GM23338 (cell line): ENCODE measurements around the gene TAOK3. TPM values are rescaled to one million over a fixed set of nuclear protein-coding genes. Genes with fewer than 3 reads are reported as not detected.
"Not testable (repeated sequence)": the region's sequence is repeated elsewhere in the genome, so short reads cannot be mapped to it uniquely, and the experiment has no call there.

ENCODE experiments used
- ATAC-seq: fragments of 200-7000 bp; cut with Tn5 transposase; 3 replicates; pipeline ENCODE4 v1.9.1; 2020
- DNase-seq: peaks from one replicate; pipeline ENCODE4 v3.0.0-alpha.2; 2015; ENCODE audit warnings: low spot score
- H2AFZ ChIP-seq: fragments of 200-600 bp; sonication (generic); 2 replicates; pipeline ENCODE4 v1.8.0; 2016; ENCODE audit warnings: antibody characterized with exemption, mild to moderate bottlenecking, moderate library complexity
- H3F3A ChIP-seq: fragments of 200-600 bp; sonication (generic); replicated peaks from 2 replicates; pipeline ENCODE4 v1.8.0; 2017; ENCODE audit warnings: antibody characterized with exemption, mixed run types, low read depth
- H3K27ac ChIP-seq: fragments of 200-600 bp; sonication (generic); 2 replicates; pipeline ENCODE4 v1.6.1; 2016; ENCODE audit warnings: low read depth
- H3K27me3 ChIP-seq: fragments of 200-600 bp; sonication (generic); 2 replicates; pipeline ENCODE4 v1.8.0; 2016; ENCODE audit warnings: mild to moderate bottlenecking, mixed run types, moderate library complexity; ENCODE audit not compliant: insufficient read depth
- H3K36me3 ChIP-seq: fragments of 200-600 bp; sonication (generic); 2 replicates; pipeline ENCODE4 v1.8.0; 2016; ENCODE audit warnings: mild to moderate bottlenecking; ENCODE audit not compliant: insufficient read depth
- H3K4me1 ChIP-seq: fragments of 200-600 bp; sonication (generic); 2 replicates; pipeline ENCODE4 v1.8.0; 2016; ENCODE audit warnings: mild to moderate bottlenecking, moderate library complexity; ENCODE audit not compliant: insufficient read depth
- H3K4me2 ChIP-seq: fragments of 200-600 bp; sonication (generic); 2 replicates; pipeline ENCODE4 v1.7.1; 2017; ENCODE audit warnings: mixed run types
- H3K4me3 ChIP-seq: fragments of 200-600 bp; sonication (generic); 2 replicates; pipeline ENCODE4 v1.6.1; 2016; ENCODE audit warnings: mixed run types
- H3K79me2 ChIP-seq: fragments of 200-600 bp; sonication (generic); replicated peaks from 2 replicates; pipeline ENCODE4 v1.8.0; 2017; ENCODE audit warnings: mild to moderate bottlenecking; ENCODE audit not compliant: insufficient read depth
- H3K9me2 ChIP-seq: fragments of 200-600 bp; sonication (generic); 2 replicates; pipeline ENCODE4 v1.8.0; 2017; ENCODE audit not compliant: insufficient read depth
- H4K20me1 ChIP-seq: fragments of 200-600 bp; sonication (generic); replicated peaks from 2 replicates; pipeline ENCODE4 v1.8.0; 2017; ENCODE audit warnings: mild to moderate bottlenecking; ENCODE audit not compliant: insufficient read depth
- H3K27ac Mint-ChIP-seq: 2 replicates; pipeline ENCODE4 v1.8.0; 2020; ENCODE audit warnings: inconsistent platforms, mild to moderate bottlenecking, moderate library complexity, mixed read lengths
- H3K27me3 Mint-ChIP-seq: 3 replicates; pipeline ENCODE4 v1.8.0; 2022; ENCODE audit warnings: low read depth, mild to moderate bottlenecking, moderate library complexity, mixed read lengths, inconsistent platforms; ENCODE audit not compliant: insufficient read depth, poor library complexity
- H3K36me3 Mint-ChIP-seq: 3 replicates; pipeline ENCODE4 v1.8.0; 2021; ENCODE audit warnings: low read depth, mild to moderate bottlenecking, inconsistent platforms, moderate library complexity, mixed read lengths
- H3K4me1 Mint-ChIP-seq: 3 replicates; pipeline ENCODE4 v1.8.0; 2020; ENCODE audit warnings: mild to moderate bottlenecking, inconsistent platforms, mixed read lengths
- H3K4me3 Mint-ChIP-seq: 3 replicates; pipeline ENCODE4 v1.8.0; 2021; ENCODE audit warnings: moderate library complexity, mild to moderate bottlenecking, inconsistent platforms, mixed read lengths
- H3K9me3 Mint-ChIP-seq: 3 replicates; pipeline ENCODE4 v1.8.0; 2020; ENCODE audit warnings: moderate library complexity, mild to moderate bottlenecking, inconsistent platforms, mixed read lengths
- EZH2phosphoT487 ChIP-seq: fragments of 200-600 bp; sonication (generic); IDR thresholded peaks from one replicate; pipeline ENCODE4 v1.8.1; 2018; ENCODE audit warnings: antibody characterized with exemption; ENCODE audit not compliant: unreplicated experiment
- JUNB ChIP-seq: IDR thresholded peaks from one replicate; pipeline ENCODE4 v1.6.1; 2016; ENCODE audit warnings: antibody characterized with exemption; ENCODE audit not compliant: unreplicated experiment
- POLR2AphosphoS5 ChIP-seq: IDR thresholded peaks from 2 replicates; pipeline ENCODE4 v1.6.1; 2016; ENCODE audit warnings: antibody characterized with exemption, low read depth
- STAT1 ChIP-seq: IDR thresholded peaks from one replicate; pipeline ENCODE4 v1.6.1; 2016; ENCODE audit warnings: antibody characterized with exemption; ENCODE audit not compliant: unreplicated experiment
- ZNF114 ChIP-seq: fragments of 250-450 bp; sonication (Bioruptor Pico); IDR thresholded peaks from 2 replicates; pipeline ENCODE4 v1.5.0; 2020; ENCODE audit warnings: mild to moderate bottlenecking, moderate library complexity
- ZNF331 ChIP-seq: fragments of 250-450 bp; sonication (Bioruptor Pico); IDR thresholded peaks from 2 replicates; pipeline ENCODE4 v1.5.0; 2020; ENCODE audit warnings: low read depth, mild to moderate bottlenecking, moderate library complexity
- polyA plus RNA-seq: library from polyadenylated mRNA; unstranded; fragments of >200 nt; fragmentation: Nextera tagmentation; extraction: Ambion mirVana; gene quantifications from 2 replicates; pipeline ENCODE4 v1.2.1, GENCODE V29; 2016
- total RNA-seq: library from RNA; depleted of rRNA; stranded (reverse); fragments of >200 nt; shearing (Covaris generic); gene quantifications from 2 replicates; pipeline ENCODE4 v1.2.3, GENCODE V29; 2014
- TF ChIP-seq, protein P1 (sequence below): IDR thresholded peaks from one replicate; pipeline ENCODE4 v1.6.1; 2018; ENCODE audit warnings: antibody characterized with exemption; ENCODE audit not compliant: unreplicated experiment
- TF ChIP-seq, protein P2 (sequence below): IDR thresholded peaks from 2 replicates; pipeline ENCODE4 v1.6.1; 2016; ENCODE audit warnings: antibody characterized with exemption

TAOK3 gene
- total and polyA plus RNA-seq, 2 experiments from 2014 or later = 7.6 to 20.4 TPM

DNA sequence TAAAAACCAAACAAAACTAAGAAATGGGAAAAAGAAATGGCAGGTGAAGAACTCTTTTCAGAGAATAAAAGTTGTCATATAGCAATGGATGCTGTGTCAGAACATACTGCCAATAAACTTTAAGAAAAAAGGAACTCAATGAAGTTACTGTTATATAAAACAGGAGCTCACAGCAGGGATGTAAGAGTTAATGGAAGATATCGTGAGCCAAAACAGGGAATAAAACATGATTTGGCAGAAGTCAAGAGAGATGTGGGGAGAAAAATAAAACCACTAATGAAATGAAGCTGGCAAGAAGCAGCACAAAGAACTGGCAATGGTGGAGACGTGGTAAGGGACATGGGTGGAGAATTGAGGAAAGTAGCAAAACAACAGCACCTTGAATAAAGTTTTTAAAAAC lies 61.0 kb downstream of the TAOK3 start (continued):
- TF ChIP-seq, protein P1, sequence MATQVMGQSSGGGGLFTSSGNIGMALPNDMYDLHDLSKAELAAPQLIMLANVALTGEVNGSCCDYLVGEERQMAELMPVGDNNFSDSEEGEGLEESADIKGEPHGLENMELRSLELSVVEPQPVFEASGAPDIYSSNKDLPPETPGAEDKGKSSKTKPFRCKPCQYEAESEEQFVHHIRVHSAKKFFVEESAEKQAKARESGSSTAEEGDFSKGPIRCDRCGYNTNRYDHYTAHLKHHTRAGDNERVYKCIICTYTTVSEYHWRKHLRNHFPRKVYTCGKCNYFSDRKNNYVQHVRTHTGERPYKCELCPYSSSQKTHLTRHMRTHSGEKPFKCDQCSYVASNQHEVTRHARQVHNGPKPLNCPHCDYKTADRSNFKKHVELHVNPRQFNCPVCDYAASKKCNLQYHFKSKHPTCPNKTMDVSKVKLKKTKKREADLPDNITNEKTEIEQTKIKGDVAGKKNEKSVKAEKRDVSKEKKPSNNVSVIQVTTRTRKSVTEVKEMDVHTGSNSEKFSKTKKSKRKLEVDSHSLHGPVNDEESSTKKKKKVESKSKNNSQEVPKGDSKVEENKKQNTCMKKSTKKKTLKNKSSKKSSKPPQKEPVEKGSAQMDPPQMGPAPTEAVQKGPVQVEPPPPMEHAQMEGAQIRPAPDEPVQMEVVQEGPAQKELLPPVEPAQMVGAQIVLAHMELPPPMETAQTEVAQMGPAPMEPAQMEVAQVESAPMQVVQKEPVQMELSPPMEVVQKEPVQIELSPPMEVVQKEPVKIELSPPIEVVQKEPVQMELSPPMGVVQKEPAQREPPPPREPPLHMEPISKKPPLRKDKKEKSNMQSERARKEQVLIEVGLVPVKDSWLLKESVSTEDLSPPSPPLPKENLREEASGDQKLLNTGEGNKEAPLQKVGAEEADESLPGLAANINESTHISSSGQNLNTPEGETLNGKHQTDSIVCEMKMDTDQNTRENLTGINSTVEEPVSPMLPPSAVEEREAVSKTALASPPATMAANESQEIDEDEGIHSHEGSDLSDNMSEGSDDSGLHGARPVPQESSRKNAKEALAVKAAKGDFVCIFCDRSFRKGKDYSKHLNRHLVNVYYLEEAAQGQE = no peak
- TF ChIP-seq STAT1 (no peak), JUNB (no peak), ZNF114 (CRISPR knock-in tag) (no peak)
- TF ChIP-seq, protein P2, sequence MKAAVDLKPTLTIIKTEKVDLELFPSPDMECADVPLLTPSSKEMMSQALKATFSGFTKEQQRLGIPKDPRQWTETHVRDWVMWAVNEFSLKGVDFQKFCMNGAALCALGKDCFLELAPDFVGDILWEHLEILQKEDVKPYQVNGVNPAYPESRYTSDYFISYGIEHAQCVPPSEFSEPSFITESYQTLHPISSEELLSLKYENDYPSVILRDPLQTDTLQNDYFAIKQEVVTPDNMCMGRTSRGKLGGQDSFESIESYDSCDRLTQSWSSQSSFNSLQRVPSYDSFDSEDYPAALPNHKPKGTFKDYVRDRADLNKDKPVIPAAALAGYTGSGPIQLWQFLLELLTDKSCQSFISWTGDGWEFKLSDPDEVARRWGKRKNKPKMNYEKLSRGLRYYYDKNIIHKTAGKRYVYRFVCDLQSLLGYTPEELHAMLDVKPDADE = no peak

DNA sequence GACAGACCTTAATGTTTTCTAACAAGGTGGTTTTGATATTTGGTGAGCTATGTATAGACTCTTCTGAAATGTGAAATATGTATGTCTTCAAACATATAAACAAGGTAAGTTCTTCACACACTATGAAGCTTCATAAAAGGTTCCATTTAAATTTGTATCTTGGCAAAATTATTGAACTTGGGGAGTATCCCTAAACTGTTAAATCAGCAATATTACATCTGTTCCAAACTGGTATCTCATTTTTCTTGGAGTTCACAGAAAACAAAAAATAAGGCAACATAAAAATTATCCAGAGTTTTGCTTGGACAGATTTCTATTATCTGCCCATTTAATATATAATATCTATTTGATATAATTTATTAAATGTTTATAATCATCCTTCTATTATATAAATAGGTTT lies 62.4 kb downstream of the TAOK3 start:
- Mint-ChIP-seq H3K9me3 (no peaks in the 10 kb centered on the region; the same call in 2 of the 3 replicates), H3K4me1 (peaks cover 11% of the 10 kb centered on the region), H3K4me3 (no peak overlapping the region), H3K36me3 (no peaks in the 10 kb centered on the region), H3K27me3 (no peaks in the 10 kb centered on the region), H3K27ac (no peak overlapping the region)
- Histone ChIP-seq H4K20me1 (no peaks in the 10 kb centered on the region), H3K36me3 (no peaks in the 10 kb centered on the region), H3K9me2 (no peaks in the 10 kb centered on the region), H3K79me2 (no peaks in the 10 kb centered on the region), H3K4me1 (peaks cover 15% of the 10 kb centered on the region), H3K27ac (no peak overlapping the region), H3K27me3 (no peaks in the 10 kb centered on the region), H3K4me2 (no peak overlapping the region), H2AFZ (no peak overlapping the region), H3F3A (no peaks in the 10 kb centered on the region), H3K4me3 (no peak overlapping the region)
- TF ChIP-seq, protein P1 = no peak
- TF ChIP-seq JUNB (no peak), ZNF331 (CRISPR knock-in tag) (no peak), POLR2AphosphoS5 (no peak), ZNF114 (CRISPR knock-in tag) (no peak), EZH2phosphoT487 (no peak)
- TF ChIP-seq, protein P2 = no peak
- no peak for DNase-seq
- no peak for ATAC-seq

DNA sequence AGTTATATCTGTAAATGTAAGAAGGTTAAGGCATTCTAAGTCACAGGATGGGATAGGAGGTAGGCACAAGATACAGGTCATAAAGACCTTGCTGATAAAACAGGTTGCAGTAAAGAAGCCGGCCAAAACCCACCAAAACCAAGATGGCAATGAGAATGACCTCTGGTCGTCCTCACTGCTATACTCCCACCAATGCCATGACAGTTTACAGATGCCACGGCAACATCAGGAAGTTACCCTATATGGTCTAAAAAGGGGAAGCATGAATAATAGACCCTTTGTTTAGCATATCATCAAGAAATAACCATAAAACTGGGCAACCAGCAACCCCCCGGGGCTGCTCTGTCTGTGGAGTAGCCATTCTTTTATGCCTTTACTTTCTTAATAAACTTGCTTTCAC lies 64.7 kb downstream of the TAOK3 start:
- ATAC-seq, H3K9me3 Mint-ChIP-seq, H3F3A ChIP-seq, H3K27ac Mint-ChIP-seq, H3K27me3 Mint-ChIP-seq, H4K20me1 ChIP-seq, H3K36me3 Mint-ChIP-seq, H3K9me2 ChIP-seq, H3K4me3 Mint-ChIP-seq, H3K4me3 ChIP-seq, H2AFZ ChIP-seq, H3K36me3 ChIP-seq, H3K27me3 ChIP-seq, H3K79me2 ChIP-seq: not testable (repeated sequence)
- H3K4me1 ChIP-seq = peaks cover 15% of the 10 kb centered on the region
- peak; percentile 30 for DNase-seq
- H3K4me2 ChIP-seq = peak overlapping the region; percentile 36
- peaks cover 11% of the 10 kb centered on the region for H3K4me1 Mint-ChIP-seq
- peak overlapping the region; percentile 16; the same call in 1 of the 2 replicates for H3K27ac ChIP-seq
